ENCODE data around the gene MYO9B.

DNA sequence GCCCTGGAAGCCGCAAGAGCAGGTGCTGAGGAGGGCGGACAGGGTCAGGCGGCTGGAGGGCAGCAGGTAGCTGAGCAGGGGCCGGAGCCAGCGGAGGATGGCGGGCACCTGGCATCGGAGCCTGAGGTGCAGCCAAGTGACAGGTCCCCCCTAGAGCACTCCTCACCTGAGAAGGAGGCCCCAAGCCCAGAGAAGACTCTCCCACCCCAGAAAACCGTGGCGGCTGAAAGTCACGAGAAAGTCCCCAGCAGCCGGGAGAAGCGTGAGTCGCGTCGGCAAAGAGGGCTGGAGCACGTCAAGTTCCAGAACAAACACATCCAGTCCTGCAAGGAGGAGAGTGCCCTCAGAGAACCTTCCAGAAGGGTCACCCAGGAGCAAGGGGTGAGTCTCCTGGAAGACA is 119.0 kb downstream of the MYO9B start:
- TF ChIP-seq, protein P1, sequence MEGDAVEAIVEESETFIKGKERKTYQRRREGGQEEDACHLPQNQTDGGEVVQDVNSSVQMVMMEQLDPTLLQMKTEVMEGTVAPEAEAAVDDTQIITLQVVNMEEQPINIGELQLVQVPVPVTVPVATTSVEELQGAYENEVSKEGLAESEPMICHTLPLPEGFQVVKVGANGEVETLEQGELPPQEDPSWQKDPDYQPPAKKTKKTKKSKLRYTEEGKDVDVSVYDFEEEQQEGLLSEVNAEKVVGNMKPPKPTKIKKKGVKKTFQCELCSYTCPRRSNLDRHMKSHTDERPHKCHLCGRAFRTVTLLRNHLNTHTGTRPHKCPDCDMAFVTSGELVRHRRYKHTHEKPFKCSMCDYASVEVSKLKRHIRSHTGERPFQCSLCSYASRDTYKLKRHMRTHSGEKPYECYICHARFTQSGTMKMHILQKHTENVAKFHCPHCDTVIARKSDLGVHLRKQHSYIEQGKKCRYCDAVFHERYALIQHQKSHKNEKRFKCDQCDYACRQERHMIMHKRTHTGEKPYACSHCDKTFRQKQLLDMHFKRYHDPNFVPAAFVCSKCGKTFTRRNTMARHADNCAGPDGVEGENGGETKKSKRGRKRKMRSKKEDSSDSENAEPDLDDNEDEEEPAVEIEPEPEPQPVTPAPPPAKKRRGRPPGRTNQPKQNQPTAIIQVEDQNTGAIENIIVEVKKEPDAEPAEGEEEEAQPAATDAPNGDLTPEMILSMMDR (IDR thresholded peaks at IDR 0.05; ENCODE audit: borderline replicate concordance, extremely low read depth, low read length, poor library complexity, severe bottlenecking) = no peak
- TF ChIP-seq EZH2 (IDR thresholded peaks at IDR 0.05; ENCODE audit: borderline replicate concordance, low read depth, low read length, severe bottlenecking) = no peak

Measured in DND-41 (cell line).